Activated naive CD8-positive, alpha-beta T cell treated with anti-CD3 and anti-CD28 coated beads, Interleukin-2, amount 10 ng/mL, durations not matched to agents 7 days and 5 days (primary cell): ENCODE measurements around the gene SLC16A9. TPM values are rescaled to one million over a fixed set of nuclear protein-coding genes. Genes with fewer than 3 reads are reported as not detected.
"Not testable (repeated sequence)": the region's sequence is repeated elsewhere in the genome, so short reads cannot be mapped to it uniquely, and the experiment has no call there.

Experiments
- ATAC-seq: fragments of 150-1000 bp; cut with Tn5 transposase; one replicate; pipeline ENCODE4 v1.10.0; 2021; ENCODE audit warnings: low read depth, moderate library complexity
- POLR2A ChIA-PET: fragments of 350-600 bp; sonication (Branson Sonifier 250); formaldehyde crosslinking; loops from one replicate; lab custom pipeline; 2021; ENCODE audit warnings: antibody characterized with exemption; lab: Charles Lee
- DNase-seq: peaks from one replicate; pipeline ENCODE4 v3.0.0; 2021
- H3K27ac Mint-ChIP-seq: one replicate; pipeline ENCODE4 v1.8.0; 2022; ENCODE audit warnings: mild to moderate bottlenecking, mixed read lengths
- H3K27me3 Mint-ChIP-seq: one replicate; pipeline ENCODE4 v1.8.0; 2022; ENCODE audit warnings: mild to moderate bottlenecking, moderate library complexity, mixed read lengths
- H3K36me3 Mint-ChIP-seq: one replicate; pipeline ENCODE4 v1.8.0; 2021; ENCODE audit warnings: mild to moderate bottlenecking, mixed read lengths
- H3K4me1 Mint-ChIP-seq: one replicate; pipeline ENCODE4 v1.8.0; 2021; ENCODE audit warnings: mixed read lengths
- H3K4me3 Mint-ChIP-seq: one replicate; pipeline ENCODE4 v1.8.0; 2022; ENCODE audit warnings: mild to moderate bottlenecking, moderate library complexity, mixed read lengths
- H3K9me3 Mint-ChIP-seq: one replicate; pipeline ENCODE4 v1.8.0; 2021; ENCODE audit warnings: mixed read lengths
- total RNA-seq, 2 experiments: library from RNA; stranded (reverse); gene quantifications; one replicate each; pipeline ENCODE4 v1.2.3, GENCODE V29; 2021

The SLC16A9 gene
- total RNA-seq, 2 experiments from 2014 or later, result 0.08 to 0.09 TPM

DNA sequence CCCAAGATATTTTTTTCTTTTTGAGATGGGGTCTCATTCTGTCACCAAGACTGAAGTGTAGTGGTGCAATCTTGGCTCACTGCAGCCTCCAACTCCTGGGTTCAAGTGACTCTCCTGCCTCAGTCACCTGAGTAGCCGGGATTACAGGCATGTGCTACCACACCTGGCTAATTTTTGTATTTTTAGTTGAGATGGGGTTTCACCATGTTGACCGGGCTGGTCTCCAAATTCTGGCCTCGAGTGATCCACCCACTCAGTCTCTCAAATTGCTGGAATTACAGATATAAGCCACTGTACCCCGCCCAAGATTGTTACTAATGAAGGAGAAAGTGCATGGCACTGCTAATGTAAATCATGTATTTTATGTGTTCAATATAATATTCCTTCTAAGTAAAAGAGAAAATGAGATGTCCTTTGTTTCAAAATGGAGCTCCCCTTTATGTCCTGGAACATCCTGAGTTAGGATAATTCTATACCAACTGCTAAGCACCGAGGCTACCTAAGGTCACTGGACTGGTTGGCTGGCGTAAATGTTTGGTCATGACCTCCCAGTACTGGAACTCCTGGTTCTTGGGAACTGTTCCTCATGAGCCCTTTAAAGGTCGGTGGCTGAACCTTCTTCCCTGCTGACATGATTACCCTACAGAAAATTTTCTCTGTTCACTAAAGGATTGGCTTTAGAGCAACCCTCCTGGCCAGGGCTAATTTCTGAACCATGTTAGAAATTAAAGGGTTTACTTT, 59.9 kb downstream of the SLC16A9 start:
- ATAC-seq (no peak), DNase-seq (no peak)
- Mint-ChIP-seq H3K9me3 (peaks cover 4% of the 10 kb centered on the region), H3K27me3 (peaks cover 3% of the 10 kb centered on the region), H3K36me3 (no peaks in the 10 kb centered on the region), H3K4me1 (peaks cover 3% of the 10 kb centered on the region), H3K4me3 (no peak overlapping the region), H3K27ac (no peak overlapping the region)
- POLR2A ChIA-PET, result no interaction called here

DNA sequence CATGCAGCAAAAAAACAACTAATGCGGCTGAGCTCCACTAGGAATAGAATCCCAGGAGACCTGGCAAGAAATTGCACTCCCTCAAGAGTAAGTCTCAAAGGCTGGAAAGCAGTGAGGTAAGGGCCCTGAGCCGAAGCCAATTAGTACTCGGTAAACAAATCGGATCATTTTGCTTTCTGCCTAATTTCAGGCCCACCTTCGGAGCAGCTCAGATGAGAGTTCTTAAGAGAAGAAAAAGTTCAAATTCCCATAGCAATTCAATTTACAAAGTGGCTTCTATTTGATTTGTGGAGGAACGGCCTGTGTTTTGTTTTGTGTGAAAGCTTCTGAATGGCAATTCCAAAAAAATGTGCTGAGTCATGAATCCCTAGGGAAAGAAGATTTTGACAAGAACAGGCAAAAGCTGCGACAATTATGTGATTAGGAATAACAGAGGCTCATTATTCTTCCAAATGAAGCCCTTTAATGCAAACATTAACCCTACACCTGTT, 60.9 kb downstream of the SLC16A9 start:
- Mint-ChIP-seq H3K36me3 (no peaks in the 10 kb centered on the region), H3K27ac (no peak overlapping the region), H3K27me3 (peaks cover 3% of the 10 kb centered on the region), H3K4me3 (no peak overlapping the region), H3K4me1 (no peaks in the 10 kb centered on the region), H3K9me3 (peaks cover 5% of the 10 kb centered on the region)
- no peak for ATAC-seq
- no peak for DNase-seq
- POLR2A ChIA-PET, result no interaction called here

DNA sequence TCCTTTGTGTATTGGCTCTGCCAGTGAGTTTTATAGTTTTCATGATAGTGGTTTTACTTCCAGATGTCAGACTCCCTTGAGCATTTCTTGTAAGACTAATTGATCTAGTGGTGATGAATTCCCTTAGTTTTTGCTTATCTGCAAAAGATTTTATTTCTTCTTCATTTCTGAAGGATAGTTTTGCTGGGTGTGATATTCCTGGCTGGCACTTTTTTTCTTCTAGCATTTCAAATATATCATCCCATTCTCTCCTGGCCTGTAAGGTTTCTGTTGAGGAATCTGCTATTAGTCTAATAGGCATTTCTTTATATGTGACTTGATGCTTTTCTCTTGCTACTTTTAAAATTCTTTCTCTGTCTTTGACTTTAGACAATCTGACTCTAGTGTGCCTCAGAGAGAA, 64.8 kb downstream of the SLC16A9 start:
- POLR2A ChIA-PET, result no interaction called here
- Mint-ChIP-seq H3K4me3 (no peak overlapping the region), H3K4me1 (no peaks in the 10 kb centered on the region), H3K27ac (no peak overlapping the region), H3K9me3 (peaks cover 5% of the 10 kb centered on the region), H3K36me3 (no peaks in the 10 kb centered on the region), H3K27me3 (peaks cover 10% of the 10 kb centered on the region)
- no peak for ATAC-seq
- no peak for DNase-seq

DNA sequence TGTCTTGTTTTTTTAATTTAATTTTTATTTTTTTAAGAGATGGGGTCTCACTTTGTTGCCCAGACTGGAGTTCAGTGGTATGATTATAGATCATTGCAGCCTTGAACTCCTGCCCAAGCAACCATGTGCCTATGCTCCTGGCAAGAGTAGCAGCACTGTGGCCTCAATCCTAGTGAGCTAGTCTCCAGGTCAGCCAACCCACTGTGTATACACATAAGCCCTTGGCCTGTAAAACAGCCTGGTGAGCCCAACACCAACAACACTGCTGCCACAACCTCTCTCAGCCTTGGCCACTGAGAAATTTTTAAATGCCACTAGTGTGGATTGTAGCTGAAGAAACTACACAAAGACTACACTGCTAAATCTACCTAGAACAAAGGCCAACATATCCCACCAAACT, 68.0 kb downstream of the SLC16A9 start:
- H3K4me3 Mint-ChIP-seq, H3K4me1 Mint-ChIP-seq, H3K9me3 Mint-ChIP-seq, H3K36me3 Mint-ChIP-seq, POLR2A ChIA-PET, H3K27ac Mint-ChIP-seq, ATAC-seq, DNase-seq: not testable (repeated sequence)
- H3K27me3 Mint-ChIP-seq, result peaks cover 10% of the 10 kb centered on the region

DNA sequence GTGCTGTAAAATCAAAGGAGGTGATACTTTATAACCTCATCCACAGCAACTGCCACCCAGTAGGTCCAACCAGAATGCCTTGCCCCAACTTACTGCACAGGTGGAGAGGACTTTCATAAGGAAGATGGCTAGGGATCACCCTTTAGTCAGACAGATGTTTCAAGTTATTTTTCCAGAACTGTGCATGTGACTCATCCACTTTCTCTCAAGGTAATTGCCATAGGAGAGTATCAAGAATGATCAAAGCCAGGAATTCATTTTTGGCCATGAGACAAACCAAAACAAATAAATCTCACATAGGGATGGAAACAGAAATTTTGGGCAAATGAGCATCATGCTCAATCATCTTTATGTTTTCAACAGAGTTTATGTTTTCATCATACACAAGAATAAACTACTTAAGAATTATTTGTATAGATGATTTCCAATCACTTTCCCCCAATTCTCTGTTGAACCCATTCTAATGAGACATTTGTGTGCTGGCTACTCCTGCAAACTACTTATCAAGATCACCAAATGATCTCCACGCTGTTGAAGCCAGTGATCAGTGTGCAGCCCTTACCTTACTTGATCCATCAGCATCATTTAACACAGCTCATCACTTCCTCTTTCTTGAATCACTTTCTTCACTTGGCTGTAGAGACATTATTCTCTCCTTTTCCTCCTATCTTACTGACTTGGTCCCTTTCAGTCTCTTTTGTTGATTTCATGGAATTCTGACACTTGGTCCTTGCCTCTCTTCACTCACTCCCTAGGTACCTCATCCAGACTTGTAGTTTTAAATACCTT, 74.0 kb downstream of the SLC16A9 start:
- Mint-ChIP-seq H3K36me3 (no peaks in the 10 kb centered on the region), H3K27me3 (peaks cover 7% of the 10 kb centered on the region), H3K4me3 (no peak overlapping the region), H3K4me1 (no peaks in the 10 kb centered on the region), H3K9me3 (no peaks in the 10 kb centered on the region), H3K27ac (no peak overlapping the region)
- ATAC-seq (no peak), DNase-seq (no peak)
- POLR2A ChIA-PET, result no interaction called here

DNA sequence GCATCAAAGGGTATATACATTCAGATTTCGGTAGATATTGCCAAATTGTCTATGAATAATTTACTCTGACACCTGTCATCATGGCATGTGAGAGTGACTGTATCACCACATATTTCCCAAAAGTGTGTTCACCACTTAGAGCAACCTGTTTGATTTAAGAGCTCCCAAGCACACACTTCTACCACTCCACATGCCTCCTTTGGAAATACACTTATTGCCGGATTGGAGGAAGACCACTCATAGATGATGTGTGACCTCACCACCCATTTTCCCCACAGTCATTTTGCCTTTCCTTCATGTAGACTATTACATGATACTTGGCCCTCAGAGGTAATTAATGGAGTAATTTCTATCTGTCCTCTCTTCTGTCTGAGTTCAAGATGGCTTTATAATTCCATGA, 75.5 kb downstream of the SLC16A9 start:
- Mint-ChIP-seq H3K27me3 (peaks cover 17% of the 10 kb centered on the region), H3K9me3 (no peaks in the 10 kb centered on the region), H3K4me1 (no peaks in the 10 kb centered on the region), H3K27ac (no peak overlapping the region), H3K4me3 (no peak overlapping the region), H3K36me3 (no peaks in the 10 kb centered on the region)
- no peak for DNase-seq
- ATAC-seq, result no peak
- POLR2A ChIA-PET, result no interaction called here

DNA sequence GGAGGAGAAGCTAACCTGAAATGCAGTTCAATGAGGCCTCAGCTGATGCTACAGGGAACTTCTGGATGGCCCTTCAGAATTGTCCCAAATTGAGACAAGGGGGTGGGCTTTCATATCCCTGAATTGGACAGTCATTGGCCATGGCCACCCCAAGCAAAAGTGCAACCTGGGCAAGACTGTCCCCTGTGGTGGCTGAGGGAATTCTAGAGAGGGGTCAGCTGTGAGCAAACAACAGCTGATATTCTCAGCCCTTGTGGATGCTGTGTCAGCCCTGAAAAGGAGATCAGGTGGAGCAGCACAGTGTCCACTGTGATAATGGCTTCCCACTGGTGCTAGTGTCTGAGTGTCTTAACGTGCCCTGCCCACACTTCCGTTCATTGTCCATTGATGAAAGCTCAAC, 76.6 kb downstream of the SLC16A9 start:
- H3K9me3 Mint-ChIP-seq, result no peaks in the 10 kb centered on the region
- no peaks in the 10 kb centered on the region for H3K4me1 Mint-ChIP-seq
- POLR2A ChIA-PET, result no interaction called here
- ATAC-seq (no peak), DNase-seq (no peak)
- peaks cover 17% of the 10 kb centered on the region for H3K27me3 Mint-ChIP-seq
- H3K27ac Mint-ChIP-seq, result no peak overlapping the region
- H3K36me3 Mint-ChIP-seq, result no peaks in the 10 kb centered on the region
- no peak overlapping the region for H3K4me3 Mint-ChIP-seq

DNA sequence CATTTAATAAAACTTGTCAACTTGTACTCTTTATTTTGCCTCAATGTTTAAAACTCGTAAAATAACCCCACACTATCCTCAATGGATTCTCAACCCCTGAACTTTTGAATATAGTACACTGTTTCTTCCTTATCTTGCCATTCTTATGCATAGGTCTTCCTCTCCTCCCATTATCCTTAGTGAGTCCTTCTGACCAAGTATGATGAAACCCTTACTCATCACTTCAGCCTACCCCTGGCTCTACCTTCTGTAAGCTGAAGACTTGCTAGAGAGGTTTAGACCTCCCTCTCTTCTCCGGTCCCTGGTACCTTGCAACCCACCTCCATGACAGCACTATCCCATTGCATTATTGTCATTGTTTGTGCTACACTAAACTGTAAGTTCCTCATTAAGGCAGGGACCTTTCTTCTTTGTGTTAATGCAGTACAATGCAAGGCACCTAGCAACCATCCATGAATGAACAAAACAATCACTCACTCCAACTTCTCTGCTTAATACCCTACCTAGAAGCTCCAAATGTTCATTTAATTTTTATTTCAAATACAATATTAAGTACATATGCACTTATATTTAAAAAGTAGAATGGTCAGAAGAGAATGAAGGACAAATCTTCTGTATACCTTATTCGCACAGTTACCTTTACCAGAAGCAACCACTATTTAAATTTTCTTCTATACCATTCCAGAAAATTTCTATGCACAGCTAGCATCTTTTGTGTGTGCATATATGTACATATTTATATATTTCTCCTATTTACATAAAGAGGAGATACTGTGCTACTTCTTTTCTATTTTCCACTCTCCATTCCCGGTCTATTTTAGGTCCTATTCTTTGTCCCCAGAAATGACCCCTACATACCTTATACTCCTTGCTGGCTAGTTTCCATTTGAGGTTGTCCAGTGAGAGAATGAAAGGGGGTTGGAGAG, 77.5 kb downstream of the SLC16A9 start:
- H3K9me3 Mint-ChIP-seq, result no peaks in the 10 kb centered on the region
- DNase-seq (no peak), ATAC-seq (no peak)
- POLR2A ChIA-PET, result no interaction called here
- H3K27ac Mint-ChIP-seq, result no peak overlapping the region
- peaks cover 17% of the 10 kb centered on the region for H3K27me3 Mint-ChIP-seq
- no peaks in the 10 kb centered on the region for H3K36me3 Mint-ChIP-seq
- H3K4me3 Mint-ChIP-seq, result no peak overlapping the region
- H3K4me1 Mint-ChIP-seq, result no peaks in the 10 kb centered on the region

DNA sequence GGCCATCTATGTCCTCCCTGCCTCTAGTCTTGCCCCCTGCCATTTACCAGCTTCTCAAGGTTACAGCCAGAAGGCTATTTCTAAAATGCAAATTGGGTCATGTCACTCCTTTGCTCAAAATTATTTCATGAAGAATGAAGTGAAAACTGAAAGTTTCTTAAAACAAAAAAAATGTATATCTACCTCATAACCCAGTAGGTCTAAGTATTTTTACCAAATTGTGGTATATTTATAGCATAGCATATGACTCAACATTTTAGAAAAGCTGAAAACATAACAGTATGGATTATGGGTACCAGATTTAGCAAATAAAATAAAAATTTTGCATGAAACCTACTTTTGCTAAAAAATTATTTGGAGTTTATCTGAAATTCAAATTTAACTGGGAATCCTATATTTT, 78.4 kb downstream of the SLC16A9 start:
- no peak overlapping the region for H3K4me3 Mint-ChIP-seq
- ATAC-seq, result no peak
- POLR2A ChIA-PET, result no interaction called here
- peaks cover 1% of the 10 kb centered on the region for H3K4me1 Mint-ChIP-seq
- H3K9me3 Mint-ChIP-seq, result no peaks in the 10 kb centered on the region
- no peaks in the 10 kb centered on the region for H3K36me3 Mint-ChIP-seq
- peaks cover 17% of the 10 kb centered on the region for H3K27me3 Mint-ChIP-seq
- no peak overlapping the region for H3K27ac Mint-ChIP-seq
- no peak for DNase-seq

DNA sequence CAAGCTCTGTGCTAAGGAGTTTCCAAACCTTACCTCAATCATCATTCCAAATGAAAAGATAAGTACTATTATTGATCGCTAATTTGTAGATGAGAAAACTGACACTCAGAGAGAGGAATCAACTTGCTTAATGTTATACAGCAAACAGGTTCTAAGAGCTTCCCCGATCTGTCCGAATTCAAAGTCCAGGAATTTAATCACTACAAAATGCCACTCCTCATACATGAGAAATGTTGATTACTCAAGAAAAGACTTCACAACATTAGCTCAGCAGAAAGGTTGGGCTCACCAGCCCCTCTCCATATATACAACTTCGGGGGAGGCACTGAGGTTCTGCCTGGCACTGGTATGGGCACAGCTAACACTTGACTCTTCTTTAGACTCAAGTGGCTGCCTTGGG, 80.7 kb downstream of the SLC16A9 start:
- Mint-ChIP-seq H3K4me3 (no peak overlapping the region), H3K4me1 (peaks cover 4% of the 10 kb centered on the region), H3K27ac (no peak overlapping the region), H3K27me3 (peaks cover 15% of the 10 kb centered on the region), H3K9me3 (no peaks in the 10 kb centered on the region), H3K36me3 (no peaks in the 10 kb centered on the region)
- POLR2A ChIA-PET, result no interaction called here
- no peak for ATAC-seq
- no peak for DNase-seq

DNA sequence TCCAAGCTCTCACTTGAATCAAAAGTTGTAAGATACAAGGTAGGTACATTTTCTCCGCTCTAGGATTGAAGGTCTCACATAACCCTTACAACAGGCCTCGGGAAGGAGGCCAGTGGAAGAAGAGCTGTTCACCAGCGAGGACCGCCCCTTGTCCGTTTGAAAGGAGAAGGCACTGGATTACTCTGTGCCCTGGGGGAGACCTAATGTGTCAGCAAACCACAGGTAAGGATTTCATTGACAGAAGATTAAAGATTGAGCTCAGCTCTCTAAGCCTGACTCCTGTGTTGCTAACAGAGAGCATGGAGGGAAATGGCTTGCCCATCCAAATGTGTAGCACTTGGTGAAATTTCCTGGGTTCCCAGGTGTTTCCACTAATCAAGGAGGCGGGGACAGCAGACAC, 81.2 kb downstream of the SLC16A9 start:
- no peaks in the 10 kb centered on the region for H3K9me3 Mint-ChIP-seq
- H3K27me3 Mint-ChIP-seq, result peaks cover 15% of the 10 kb centered on the region
- POLR2A ChIA-PET, result no interaction called here
- H3K4me3 Mint-ChIP-seq, result no peak overlapping the region
- ATAC-seq (no peak), DNase-seq (no peak)
- no peaks in the 10 kb centered on the region for H3K36me3 Mint-ChIP-seq
- H3K27ac Mint-ChIP-seq, result no peak overlapping the region
- H3K4me1 Mint-ChIP-seq, result peaks cover 4% of the 10 kb centered on the region

DNA sequence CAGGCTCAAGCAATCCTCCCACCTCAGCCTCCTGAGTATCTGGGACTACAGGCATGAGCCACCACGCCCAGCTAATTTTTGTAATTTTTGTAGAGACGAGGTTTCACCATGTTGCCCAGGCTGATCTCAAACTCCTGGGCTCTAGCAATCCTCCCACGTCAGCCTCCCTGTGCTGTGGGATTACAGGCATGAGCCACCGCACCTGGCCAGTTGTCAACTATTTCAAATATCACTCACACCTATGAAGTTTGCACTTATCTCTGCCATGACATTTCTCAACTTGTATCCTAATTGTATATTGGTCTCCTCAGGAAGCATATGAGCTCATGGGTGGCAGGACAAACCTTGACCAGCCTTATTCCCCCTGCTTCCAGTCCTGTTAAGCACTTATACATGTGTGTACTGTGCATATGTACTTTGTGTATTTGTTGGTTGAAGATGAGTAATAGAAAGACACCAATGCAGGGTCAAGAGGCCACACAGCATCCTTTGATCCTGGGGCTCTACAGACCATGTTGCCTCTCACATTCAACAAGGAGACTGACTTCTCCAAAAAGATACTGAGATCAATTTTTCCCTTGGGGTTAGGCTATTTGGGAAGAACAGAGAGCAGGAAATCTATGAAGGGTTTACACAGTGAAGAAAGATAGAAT, 82.2 kb downstream of the SLC16A9 start:
- Mint-ChIP-seq H3K4me3 (no peak overlapping the region), H3K27me3 (peaks cover 15% of the 10 kb centered on the region), H3K4me1 (peaks cover 4% of the 10 kb centered on the region), H3K9me3 (no peaks in the 10 kb centered on the region), H3K36me3 (no peaks in the 10 kb centered on the region), H3K27ac (no peak overlapping the region)
- no peak for DNase-seq
- POLR2A ChIA-PET, result no interaction called here
- no peak for ATAC-seq

DNA sequence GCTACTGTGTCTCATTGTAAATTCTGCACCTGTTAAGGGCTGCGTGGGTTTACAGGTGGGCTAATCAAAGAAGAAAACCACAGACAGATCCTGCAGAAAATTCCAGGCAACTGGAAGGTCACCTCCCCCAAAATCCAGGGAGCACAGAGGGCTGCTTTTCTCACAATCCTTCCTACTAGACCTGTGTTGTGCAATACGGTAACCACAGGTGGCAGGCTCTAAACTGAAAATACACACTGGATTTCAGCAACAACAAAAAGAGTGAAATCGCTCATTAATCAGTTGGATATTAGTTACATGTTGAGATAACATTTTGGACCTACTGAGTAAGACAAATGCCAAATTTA, 83.2 kb downstream of the SLC16A9 start:
- H3K27me3 Mint-ChIP-seq, result peaks cover 15% of the 10 kb centered on the region
- H3K4me3 Mint-ChIP-seq, result no peak overlapping the region
- no peak for ATAC-seq
- no peaks in the 10 kb centered on the region for H3K36me3 Mint-ChIP-seq
- H3K4me1 Mint-ChIP-seq, result peaks cover 4% of the 10 kb centered on the region
- H3K9me3 Mint-ChIP-seq, result no peaks in the 10 kb centered on the region
- DNase-seq, result no peak
- H3K27ac Mint-ChIP-seq, result no peak overlapping the region
- POLR2A ChIA-PET, result interaction anchor here (1.3 kb wide), 1 partner anchor 282 kb away, joined by 6 read pairs; no protein-coding TSS in a partner anchor
